ENCODE measurements around the gene CCDC92B. TPM values are rescaled to one million over a fixed set of nuclear protein-coding genes. Genes with fewer than 3 reads are reported as not detected.
A peak's percentile ranks its signal among the peaks of the same experiment; 100 is the strongest.

CCDC92B gene
- total and polyA plus RNA-seq, 9 of the 15 experiments (the other 6 are each of a cell fraction or from before 2014, with no cell fraction given) = not detected

- peak; percentile 48 to 61 for TF ChIP-seq MNT (conservative IDR thresholded peaks at IDR 0.05)
- TF ChIP-seq ZNF174 (CRISPR knock-in tag; IDR thresholded peaks at IDR 0.05) = no peak
- TF ChIP-seq PRDM10 (IDR thresholded peaks at IDR 0.05; ENCODE audit: partially characterized antibody) = peak; percentile 36
- TF ChIP-seq FOXP4 (CRISPR knock-in tag; IDR thresholded peaks at IDR 0.05; ENCODE audit: borderline replicate concordance) = 0 out of 2 replicates have a peak, but pooled peaks have one; percentile 36
- TF ChIP-seq RB1 (IDR thresholded peaks at IDR 0.05; ENCODE audit: low read depth) = 0 out of 2 replicates have a peak, but pooled peaks have one; percentile 7
- TF ChIP-seq SAFB (IDR thresholded peaks at IDR 0.05; ENCODE audit: borderline replicate concordance, low read depth, low read length) = 0 out of 2 replicates have a peak, but pooled peaks have one; percentile 4
- TF ChIP-seq EP400 (IDR thresholded peaks at IDR 0.05) = 0 out of 2 replicates have a peak, but pooled peaks have one; percentile 27
Measured at GRCh38 chr17:2710803-2711607, 38.4 kb downstream of the CCDC92B start (continued).
